SJCRH30 (cell line): Measurements from ENCODE around the gene CLCN6. TPM values are rescaled to one million over a fixed set of nuclear protein-coding genes. Genes with fewer than 3 reads are reported as not detected.

ENCODE experiments used
- DNase-seq, 2 experiments: peaks; one replicate each; pipeline ENCODE4 v3.0.0-alpha.2; 2015 to 2020
- H3K27ac ChIP-seq: fragments of 250-450 bp; sonication (Bioruptor Pico); 2 replicates; pipeline ENCODE4 v1.5.1; 2020; ENCODE audit warnings: mild to moderate bottlenecking, moderate library complexity
- H3K27me3 ChIP-seq: fragments of 250-450 bp; sonication (Bioruptor Pico); 2 replicates; pipeline ENCODE4 v1.5.1; 2020; ENCODE audit warnings: mild to moderate bottlenecking, moderate library complexity
- H3K36me3 ChIP-seq: fragments of 250-450 bp; sonication (Bioruptor Pico); 2 replicates; pipeline ENCODE4 v1.5.1; 2020; ENCODE audit warnings: mild to moderate bottlenecking, moderate library complexity
- H3K4me1 ChIP-seq: fragments of 250-450 bp; sonication (Bioruptor Pico); 2 replicates; pipeline ENCODE4 v1.5.1; 2020; ENCODE audit warnings: mild to moderate bottlenecking, moderate library complexity
- H3K4me3 ChIP-seq: fragments of 250-450 bp; sonication (Bioruptor Pico); 2 replicates; pipeline ENCODE4 v1.5.1; 2020; ENCODE audit warnings: mild to moderate bottlenecking, moderate library complexity
- H3K9me3 ChIP-seq: fragments of 250-450 bp; sonication (Bioruptor Pico); replicated peaks from 2 replicates; pipeline ENCODE4 v1.5.1; 2020; ENCODE audit warnings: mild to moderate bottlenecking, moderate library complexity
- total RNA-seq: library from RNA; depleted of rRNA; stranded (reverse); fragments of >200 nt; shearing (Covaris generic); gene quantifications from 2 replicates; pipeline ENCODE4 v1.2.3, GENCODE V29; 2014; rRNA removed

CLCN6 gene
- total RNA-seq, 1 experiment from 2014 or later, result 14.2 TPM

- H3K27ac ChIP-seq, result no peak overlapping the region
- H3K36me3 ChIP-seq, result no peaks in the 10 kb centered on the region
- no peaks in the 10 kb centered on the region for H3K9me3 ChIP-seq
- no peaks in the 10 kb centered on the region for H3K4me1 ChIP-seq
- no peak for DNase-seq
- no peaks in the 10 kb centered on the region; the same call in 1 of the 2 replicates for H3K27me3 ChIP-seq
- no peak overlapping the region for H3K4me3 ChIP-seq
Measured at GRCh38 chr1:11891433-11892186, 85.6 kb downstream of the CLCN6 start.

Other genes starting within 250 kb of the CLCN6 start
- not detected in 2 replicates for gene FBXO2, start 151.8 kb upstream of the CLCN6 start, total RNA-seq
- not detected in 2 replicates for gene FBXO44, start 151.3 kb upstream of the CLCN6 start, total RNA-seq
- not detected in 2 replicates for gene FBXO6, start 142.0 kb upstream of the CLCN6 start, total RNA-seq
- 172 and 174 TPM in 2 replicates for gene MAD2L2, start 125.0 kb upstream of the CLCN6 start, total RNA-seq
- 7.1 and 8.0 TPM in 2 replicates for gene DRAXIN, start 114.5 kb upstream of the CLCN6 start, total RNA-seq
- gene AGTRAP, start 70.1 kb upstream of the CLCN6 start, total RNA-seq, result 13.0 and 16.5 TPM in 2 replicates
- gene C1orf167, start 44.0 kb upstream of the CLCN6 start, total RNA-seq, result not detected in 2 replicates
- gene MTHFR, start 227 bp upstream of the CLCN6 start, total RNA-seq, result 10.1 and 11.1 TPM in 2 replicates
- 0.61 and 1.3 TPM in 2 replicates for gene NPPA, start 41.6 kb downstream of the CLCN6 start, total RNA-seq
- gene NPPB, start 52.8 kb downstream of the CLCN6 start, total RNA-seq, result 0.67 and 0.89 TPM in 2 replicates
- 62.8 and 64.0 TPM in 2 replicates for gene KIAA2013, start 120.2 kb downstream of the CLCN6 start, total RNA-seq
- gene PLOD1, start 128.5 kb downstream of the CLCN6 start, total RNA-seq, result 138 and 142 TPM in 2 replicates
- 92.5 and 94.0 TPM in 2 replicates for gene MFN2, start 174.3 kb downstream of the CLCN6 start, total RNA-seq
- 30.3 and 33.2 TPM in 2 replicates for gene MIIP, start 213.3 kb downstream of the CLCN6 start, total RNA-seq